ENCODE measurements around the gene CSNK2B.
A peak's percentile ranks its signal among the peaks of the same experiment; 100 is the strongest.

CSNK2B gene

GRCh38 chr6:31662124-31662723, 3.7 kb upstream of the CSNK2B start:
- DNase-seq: no peak

GRCh38 chr6:31663126-31663960, 2.5 kb upstream of the CSNK2B start:
- DNase-seq: no peak

- DNase-seq: no peak
These were observed 1.7 kb upstream of the CSNK2B start for GRCh38 chr6:31663961-31664789.

DNA sequence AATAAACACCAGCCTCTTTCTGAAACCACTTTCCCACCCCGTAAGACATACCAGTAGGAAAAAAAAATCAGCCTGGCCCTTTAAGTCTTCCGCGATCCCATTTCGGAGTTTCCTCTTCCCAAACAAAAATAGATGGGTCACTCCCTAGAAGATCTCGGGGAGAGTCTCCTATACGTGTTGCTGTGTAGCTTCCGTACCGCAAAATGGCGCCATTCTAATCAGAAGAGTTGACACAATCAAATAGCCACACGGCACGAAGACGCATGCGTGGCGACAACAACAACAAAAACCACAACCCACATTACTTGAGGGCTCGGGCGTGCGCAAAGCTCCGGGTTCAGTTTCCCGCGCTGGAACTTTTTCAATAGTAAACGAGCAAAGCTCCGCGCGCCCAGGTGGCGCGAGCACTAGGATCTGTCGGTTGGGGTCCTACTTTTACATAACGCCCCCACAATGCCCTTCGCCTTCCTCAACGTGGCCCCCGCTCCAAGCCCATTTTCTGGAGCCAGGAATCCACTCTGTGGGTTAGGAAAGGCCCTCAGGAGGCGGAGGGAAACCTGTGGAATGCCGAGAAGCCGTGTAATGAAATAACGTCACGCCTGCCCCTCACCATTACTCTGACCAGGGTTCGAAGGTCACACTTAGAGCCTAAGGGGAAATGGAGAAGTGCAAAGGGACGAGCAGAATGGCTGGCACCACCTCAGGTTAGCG, 935 bp upstream of the CSNK2B start, which contains the start of gene GPANK1:
TSS of gene GPANK1 (minus strand) at position 208 of the 711 bp plus-strand sequence. CDS start 519 bp downstream, outside the sequence.
- peak; percentile 95 for DNase-seq

DNA sequence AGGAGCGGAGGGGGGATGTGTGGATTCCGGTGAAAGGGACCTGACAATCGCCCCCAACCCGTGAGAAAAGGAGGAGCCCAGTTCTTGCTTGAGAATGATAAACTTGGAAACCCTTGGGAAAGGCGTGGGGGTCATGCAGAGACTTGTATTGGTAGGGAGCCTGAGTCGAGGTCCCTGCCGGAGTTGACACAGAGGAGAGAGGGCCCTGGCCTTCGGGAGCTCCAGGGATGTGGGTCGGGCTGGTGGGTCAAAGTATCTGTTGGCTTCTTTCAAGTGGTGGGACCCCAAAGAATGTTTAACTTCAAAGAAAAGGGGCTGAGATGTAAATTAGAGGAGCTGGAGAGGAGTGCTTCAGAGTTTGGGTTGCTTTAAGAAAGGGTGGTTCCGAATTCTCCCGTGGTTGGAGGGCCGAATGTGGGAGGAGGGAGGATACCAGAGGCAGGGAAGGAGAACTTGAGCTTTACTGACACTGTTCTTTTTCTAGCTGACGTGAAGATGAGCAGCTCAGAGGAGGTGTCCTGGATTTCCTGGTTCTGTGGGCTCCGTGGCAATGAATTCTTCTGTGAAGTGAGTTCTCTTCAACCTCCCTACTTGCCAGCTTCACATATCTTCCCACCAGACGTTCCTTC, 571 bp downstream of the CSNK2B start:
- DNase-seq: no peak

DNA sequence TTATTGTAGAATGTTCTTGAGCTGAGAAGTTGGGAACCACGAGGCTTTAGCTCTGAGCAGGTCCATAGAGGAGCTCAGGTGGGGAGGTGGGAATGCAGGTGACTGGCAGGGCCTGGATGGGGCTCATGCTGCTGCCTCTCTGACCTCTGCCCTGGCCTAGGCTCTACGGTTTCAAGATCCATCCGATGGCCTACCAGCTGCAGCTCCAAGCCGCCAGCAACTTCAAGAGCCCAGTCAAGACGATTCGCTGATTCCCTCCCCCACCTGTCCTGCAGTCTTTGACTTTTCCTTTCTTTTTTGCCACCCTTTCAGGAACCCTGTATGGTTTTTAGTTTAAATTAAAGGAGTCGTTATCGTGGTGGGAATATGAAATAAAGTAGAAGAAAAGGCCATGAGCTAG, 3.8 kb downstream of the CSNK2B start, which contains the start of gene LY6G5B:
TSS of gene LY6G5B (plus strand) at position 301 of the 400 bp plus-strand sequence. CDS start 975 bp downstream, outside the sequence.
- DNase-seq: no peak

- no peak for DNase-seq
These were observed 10.5 kb downstream of the CSNK2B start for GRCh38 chr6:31676322-31676903.

- DNase-seq: no peak
These were observed 11.0 kb downstream of the CSNK2B start for GRCh38 chr6:31676904-31677303.

- no peak for DNase-seq
These were observed 12.1 kb downstream of the CSNK2B start for GRCh38 chr6:31677955-31678354.

DNA sequence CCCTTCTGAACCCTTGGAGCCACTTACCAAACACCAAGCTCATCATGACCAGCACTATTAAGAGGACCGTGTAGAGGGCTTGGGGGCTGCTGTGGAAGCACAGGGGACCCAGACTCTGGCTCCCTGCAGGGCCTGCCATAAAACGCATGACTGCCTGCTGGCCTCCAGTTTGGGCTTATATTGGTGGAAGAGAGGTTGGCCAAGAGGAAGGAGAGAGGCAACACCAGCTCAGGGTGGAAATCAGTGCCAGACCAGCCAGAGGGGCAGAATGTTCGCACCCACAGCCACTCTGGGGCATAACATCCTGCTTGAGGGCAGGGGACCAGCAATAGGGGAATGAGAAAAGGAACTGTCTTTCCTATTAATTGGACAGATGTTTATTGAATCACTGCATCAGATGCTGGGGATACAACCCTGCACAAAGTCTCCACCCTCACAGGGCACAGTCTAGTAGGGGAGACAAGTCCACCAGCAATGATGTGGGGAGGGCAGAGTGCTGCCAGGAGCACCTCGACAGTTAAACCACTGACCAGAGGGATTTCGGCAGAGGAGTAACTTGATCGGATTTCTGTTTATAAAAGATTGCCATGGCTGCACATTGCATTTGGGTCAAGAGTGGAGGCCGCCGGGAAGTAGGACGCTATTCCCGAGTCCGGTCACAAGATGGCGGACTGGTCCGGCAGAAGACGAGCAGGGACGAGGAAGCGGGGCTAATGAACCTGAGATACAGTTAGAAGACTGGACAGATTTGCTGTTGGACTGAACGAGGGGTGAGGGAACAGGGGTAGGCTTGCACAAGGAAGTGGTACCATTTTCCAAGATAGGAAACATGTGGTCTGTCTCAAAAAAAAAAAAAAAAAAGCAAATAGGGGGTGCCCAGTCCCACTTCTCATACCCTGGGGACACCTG, 14.6 kb downstream of the CSNK2B start, which contains the start of gene LY6G5C:
TSS of gene LY6G5C (minus strand) at position 842 of the 909 bp plus-strand sequence. CDS start at position 148, 694 bp downstream.
- peak; percentile 64 for DNase-seq

DNA sequence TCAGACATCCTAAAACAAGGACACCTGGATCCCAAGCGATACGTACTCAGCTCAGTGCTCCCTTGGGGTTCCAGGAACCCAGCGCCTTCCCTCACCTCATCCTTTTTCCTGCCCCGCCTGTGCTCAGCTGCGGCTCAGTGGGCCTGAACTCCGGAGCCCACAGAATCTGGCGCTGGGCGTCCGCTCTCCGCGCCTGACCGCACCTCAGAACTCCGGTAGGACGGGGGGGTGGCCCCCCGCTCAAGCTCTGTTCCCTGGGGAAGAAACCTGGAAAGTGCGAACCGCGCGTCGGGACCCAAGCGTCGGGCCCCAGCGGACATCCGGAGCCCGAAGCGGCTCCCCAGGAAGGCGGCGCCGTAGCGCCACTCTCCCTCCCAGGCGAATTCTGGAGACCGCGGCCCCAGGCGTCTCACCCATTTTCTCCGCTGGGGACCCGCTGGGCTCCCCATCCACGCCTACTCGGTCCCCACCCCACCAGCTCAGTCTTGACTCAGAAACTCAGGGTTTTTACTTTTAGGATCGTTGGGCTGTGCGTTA, 15.3 kb downstream of the CSNK2B start:
- no peak for DNase-seq

DNA sequence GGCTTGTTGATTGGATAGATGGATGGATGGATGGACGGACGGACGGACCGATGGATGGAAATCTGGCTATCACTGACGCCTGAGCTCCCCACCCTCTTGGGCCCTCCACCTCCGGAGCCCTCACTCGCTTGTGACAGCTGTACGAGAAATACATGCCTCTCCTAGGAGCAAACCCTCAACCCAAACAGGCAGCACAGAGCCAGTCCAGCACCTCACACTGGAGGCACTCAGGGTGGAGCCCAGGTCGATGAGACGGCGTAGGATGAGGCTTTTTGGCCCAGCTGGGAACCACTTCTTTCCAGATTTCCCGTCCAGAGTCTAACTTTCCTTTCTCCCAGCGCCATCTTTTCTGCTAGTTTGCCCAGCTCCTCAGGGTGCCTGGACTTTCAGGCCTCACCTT, 17.7 kb downstream of the CSNK2B start:
- DNase-seq: no peak

DNA sequence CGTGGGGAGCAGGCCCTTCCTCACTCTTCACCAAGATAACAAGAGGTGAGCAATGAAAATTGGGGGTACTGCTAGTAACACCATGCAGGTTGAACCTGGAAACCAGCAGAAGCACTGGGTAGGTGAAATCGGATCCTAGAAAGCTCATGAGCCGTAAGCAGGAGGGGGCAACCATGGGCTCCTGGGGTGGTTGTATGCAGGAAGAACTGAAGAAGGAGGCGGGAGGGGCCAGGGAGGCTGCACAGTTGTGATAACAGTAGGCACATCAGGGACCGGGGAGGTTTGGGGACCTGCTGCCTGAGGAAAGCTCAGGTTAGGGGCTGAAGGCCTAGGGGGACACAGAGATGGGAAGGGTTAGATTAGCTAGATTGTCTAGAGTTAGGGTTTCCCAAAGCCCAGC, 20.6 kb downstream of the CSNK2B start:
- no peak for DNase-seq

DNA sequence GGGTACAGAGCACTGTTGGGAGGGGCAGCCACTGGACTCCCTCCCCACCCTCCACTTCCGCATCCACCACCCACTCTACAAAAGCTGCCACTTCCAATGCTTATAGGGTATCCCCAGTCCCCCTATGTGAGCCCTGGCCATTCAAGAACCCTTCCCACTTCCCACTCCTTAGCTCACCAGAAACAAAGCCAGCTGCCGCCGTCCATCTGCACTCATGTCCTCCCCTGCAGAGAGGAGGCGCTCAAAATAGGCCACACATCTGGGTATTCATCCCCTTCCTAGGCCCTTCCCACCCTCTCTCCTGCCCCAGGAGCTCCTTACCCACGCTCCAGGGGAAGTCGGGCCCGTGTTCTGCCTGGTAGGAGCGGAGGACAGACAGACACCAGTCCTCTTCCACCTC, 21.4 kb downstream of the CSNK2B start:
- no peak for DNase-seq

GRCh38 chr6:31687860-31688693, 22.2 kb downstream of the CSNK2B start:
- DNase-seq: no peak

- no peak for DNase-seq
These were observed 23.6 kb downstream of the CSNK2B start for GRCh38 chr6:31689249-31690110.

- no peak for DNase-seq
These were observed 24.6 kb downstream of the CSNK2B start for GRCh38 chr6:31690231-31691077.

Measured in NCI-H1105 (cell line).